GM18909 (cell line): Measurements from ENCODE around the gene PHLDB1.
A peak's percentile ranks its signal among the peaks of the same experiment; 100 is the strongest.
"Not testable (repeated sequence)": the region's sequence is repeated elsewhere in the genome, so short reads cannot be mapped to it uniquely, and the experiment has no call there.

Source experiments
- ATAC-seq: cut with Tn5 transposase; IDR thresholded peaks from one replicate; pipeline ENCODE4 v1.9.1; 2021; ENCODE audit warnings: mild to moderate bottlenecking; ENCODE audit not compliant: unreplicated experiment, poor library complexity

The PHLDB1 gene

GRCh38 chr11:118607401-118608359 lies at the start of gene PHLDB1:
Gene PHLDB1, plus strand, starts transcription at chr11:118607615. Its CDS starts 6,222 bp downstream, at chr11:118613837.
- ATAC-seq, result no peak

GRCh38 chr11:118560806-118561205 lies 46.6 kb upstream of the PHLDB1 start:
- ATAC-seq, result no peak

GRCh38 chr11:118565051-118565450 lies 42.4 kb upstream of the PHLDB1 start:
- no peak for ATAC-seq

GRCh38 chr11:118569670-118570069 lies 37.7 kb upstream of the PHLDB1 start:
- ATAC-seq, result no peak

GRCh38 chr11:118570787-118571186 lies 36.6 kb upstream of the PHLDB1 start:
- ATAC-seq, result no peak

- not testable (repeated sequence) for ATAC-seq
Measured at GRCh38 chr11:118571701-118572060, 35.7 kb upstream of the PHLDB1 start.

- ATAC-seq, result peak; percentile 76
Measured at GRCh38 chr11:118572061-118572980, 35.1 kb upstream of the PHLDB1 start, which contains the start of gene ARCN1. Gene ARCN1, plus strand, starts transcription at chr11:118572409. Its CDS starts 139 bp downstream, at chr11:118572548.

GRCh38 chr11:118572981-118573550 lies 34.3 kb upstream of the PHLDB1 start:
- ATAC-seq, result peak; percentile 7

GRCh38 chr11:118574636-118575035 lies 32.8 kb upstream of the PHLDB1 start:
- ATAC-seq, result no peak

GRCh38 chr11:118577995-118578394 lies 29.4 kb upstream of the PHLDB1 start:
- ATAC-seq, result not testable (repeated sequence)

- ATAC-seq, result no peak
Measured at GRCh38 chr11:118581057-118581456, 26.4 kb upstream of the PHLDB1 start.

GRCh38 chr11:118587952-118588351 lies 19.5 kb upstream of the PHLDB1 start:
- ATAC-seq, result no peak

- no peak for ATAC-seq
Measured at GRCh38 chr11:118592616-118593367, 14.6 kb upstream of the PHLDB1 start.

GRCh38 chr11:118594984-118595383 lies 12.4 kb upstream of the PHLDB1 start:
- not testable (repeated sequence) for ATAC-seq

- no peak for ATAC-seq
Measured at GRCh38 chr11:118596224-118597146, 10.9 kb upstream of the PHLDB1 start.

- ATAC-seq, result no peak
Measured at GRCh38 chr11:118597556-118597955, 9.9 kb upstream of the PHLDB1 start.

- no peak for ATAC-seq
Measured at GRCh38 chr11:118602331-118602730, 5.1 kb upstream of the PHLDB1 start.

GRCh38 chr11:118603709-118604108 lies 3.7 kb upstream of the PHLDB1 start:
- ATAC-seq, result not testable (repeated sequence)

GRCh38 chr11:118604566-118604965 lies 2.8 kb upstream of the PHLDB1 start:
- no peak for ATAC-seq
